Activated CD4-positive, alpha-beta T cell treated with anti-CD3 and anti-CD28 coated beads, Interleukin-2, amount 10 ng/mL, durations not matched to agents 24 days and 14 days (primary cell): ENCODE data around the gene TMEM204. TPM values are rescaled to one million over a fixed set of nuclear protein-coding genes. Genes with fewer than 3 reads are reported as not detected.
A peak's percentile ranks its signal among the peaks of the same experiment; 100 is the strongest.

ENCODE experiments used
- DNase-seq: peaks from one replicate; pipeline ENCODE4 v3.0.0; 2022
- H3K27ac Mint-ChIP-seq: one replicate; pipeline ENCODE4 v1.8.0; 2022; ENCODE audit warnings: mild to moderate bottlenecking, mixed read lengths
- H3K27me3 Mint-ChIP-seq: one replicate; pipeline ENCODE4 v1.8.0; 2022; ENCODE audit warnings: mixed read lengths
- H3K36me3 Mint-ChIP-seq: one replicate; pipeline ENCODE4 v1.8.0; 2022; ENCODE audit warnings: low read depth, mild to moderate bottlenecking, mixed read lengths
- H3K4me1 Mint-ChIP-seq: one replicate; pipeline ENCODE4 v1.8.0; 2021; ENCODE audit warnings: mixed read lengths
- H3K4me3 Mint-ChIP-seq: one replicate; pipeline ENCODE4 v1.8.0; 2022; ENCODE audit warnings: mild to moderate bottlenecking, moderate library complexity, mixed read lengths
- H3K9me3 Mint-ChIP-seq: one replicate; pipeline ENCODE4 v1.8.0; 2021; ENCODE audit warnings: mixed read lengths
- intact Hi-C: fragments of 100-400 bp; cut with micrococcal nuclease; formaldehyde crosslinking; loops from one replicate; pipeline ENCODE4 v1.15.1; 2023
- total RNA-seq: library from RNA; stranded (reverse); gene quantifications from 2 replicates; pipeline ENCODE4 v1.2.3, GENCODE V29; 2022

The TMEM204 gene
- total RNA-seq, 1 donor from 2014 or later: 20.8 TPM

- intact Hi-C loops: no loop called here
- no peak overlapping the region for H3K4me3 Mint-ChIP-seq
- H3K27ac Mint-ChIP-seq: no peak overlapping the region
- no peaks in the 10 kb centered on the region for H3K27me3 Mint-ChIP-seq
- DNase-seq: no peak
- no peaks in the 10 kb centered on the region for H3K9me3 Mint-ChIP-seq
- no peaks in the 10 kb centered on the region for H3K4me1 Mint-ChIP-seq
- peaks cover 15% of the 10 kb centered on the region for H3K36me3 Mint-ChIP-seq
These were observed 28.2 kb upstream of the TMEM204 start for GRCh38 chr16:1505073-1505844.

- Mint-ChIP-seq H3K4me1 (no peaks in the 10 kb centered on the region), H3K36me3 (peaks cover 18% of the 10 kb centered on the region), H3K27ac (no peak overlapping the region), H3K27me3 (no peaks in the 10 kb centered on the region), H3K9me3 (no peaks in the 10 kb centered on the region), H3K4me3 (no peak overlapping the region)
- intact Hi-C loops: no loop called here
- DNase-seq: no peak
These were observed 27.6 kb upstream of the TMEM204 start for GRCh38 chr16:1505912-1506311.

DNA sequence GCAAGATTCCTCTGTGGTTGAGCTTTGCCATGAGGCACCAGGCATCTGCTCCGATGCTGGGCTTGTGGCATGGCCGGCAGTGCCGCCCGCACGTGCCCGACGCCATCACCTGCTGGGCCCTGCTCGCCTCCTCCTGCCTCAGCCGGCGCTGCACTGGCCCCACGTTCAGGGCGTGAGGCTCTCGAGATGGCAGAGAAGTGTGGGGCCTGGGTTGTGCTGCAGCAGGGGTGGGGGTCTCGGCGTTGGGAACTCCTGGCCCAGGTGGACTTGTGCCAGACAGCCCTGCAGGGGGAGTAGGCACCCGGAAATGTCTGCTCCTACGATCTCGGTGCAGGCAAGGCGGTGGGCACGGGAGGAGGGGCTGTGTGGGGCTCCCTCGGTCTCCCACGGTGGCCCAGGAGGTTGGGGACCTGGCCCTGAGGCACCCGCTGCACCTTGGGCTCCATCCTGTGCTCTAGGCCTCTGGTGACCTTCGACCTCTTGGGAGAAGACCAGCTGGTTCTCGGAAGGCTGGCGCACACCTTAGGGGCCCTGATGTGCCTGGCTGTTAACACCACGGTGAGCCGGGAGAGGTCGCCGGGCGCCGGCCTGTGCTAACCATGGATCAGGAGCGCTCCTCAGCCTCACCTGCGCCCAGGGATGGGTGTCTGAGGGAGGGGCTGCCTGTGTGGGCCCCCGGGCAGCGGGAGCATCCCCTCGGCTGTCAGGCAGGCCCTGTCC is 26.8 kb upstream of the TMEM204 start:
- DNase-seq: no peak
- H3K27ac Mint-ChIP-seq: no peak overlapping the region
- no peak overlapping the region for H3K4me3 Mint-ChIP-seq
- no peaks in the 10 kb centered on the region for H3K4me1 Mint-ChIP-seq
- intact Hi-C loops: no loop called here
- no peaks in the 10 kb centered on the region for H3K9me3 Mint-ChIP-seq
- H3K27me3 Mint-ChIP-seq: no peaks in the 10 kb centered on the region
- peaks cover 22% of the 10 kb centered on the region for H3K36me3 Mint-ChIP-seq

DNA sequence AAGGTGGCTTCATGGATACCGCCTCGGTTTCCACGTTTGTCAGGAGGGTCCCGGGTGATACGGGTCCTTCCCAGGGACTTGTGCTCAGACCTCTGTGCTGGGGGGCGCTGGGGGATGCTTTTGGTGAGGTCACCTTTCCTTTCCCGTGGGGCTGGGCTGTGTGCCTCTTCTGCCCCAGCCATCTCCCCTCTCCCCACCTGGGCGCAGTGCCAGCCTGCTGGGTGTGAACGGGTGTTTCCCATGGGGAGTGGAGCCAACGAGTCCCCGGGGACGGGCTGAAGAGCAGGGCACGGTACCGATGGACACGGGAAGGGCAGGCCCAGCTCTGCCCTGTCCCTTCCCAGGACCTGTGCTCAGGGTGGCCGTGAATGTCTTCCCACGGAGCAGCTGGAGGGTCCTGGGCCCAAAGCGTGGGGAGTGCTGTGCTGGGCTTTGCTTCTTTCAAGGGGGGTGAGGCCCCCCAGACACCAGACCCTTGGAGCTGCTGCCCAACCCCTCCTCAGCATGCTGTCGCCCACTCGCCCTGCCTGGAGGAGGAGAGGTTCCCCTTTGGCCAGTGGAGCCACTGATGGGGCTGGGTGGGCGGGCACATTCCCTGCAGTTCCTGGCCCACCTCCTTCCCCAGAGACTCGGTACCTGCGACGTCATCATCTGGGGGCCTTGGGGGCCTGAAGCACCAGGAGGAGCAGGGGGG is 24.8 kb upstream of the TMEM204 start:
- intact Hi-C loops: no loop called here
- Mint-ChIP-seq H3K36me3 (peaks cover 22% of the 10 kb centered on the region), H3K27me3 (no peaks in the 10 kb centered on the region), H3K4me1 (no peaks in the 10 kb centered on the region), H3K9me3 (no peaks in the 10 kb centered on the region), H3K4me3 (no peak overlapping the region), H3K27ac (no peak overlapping the region)
- no peak for DNase-seq

DNA sequence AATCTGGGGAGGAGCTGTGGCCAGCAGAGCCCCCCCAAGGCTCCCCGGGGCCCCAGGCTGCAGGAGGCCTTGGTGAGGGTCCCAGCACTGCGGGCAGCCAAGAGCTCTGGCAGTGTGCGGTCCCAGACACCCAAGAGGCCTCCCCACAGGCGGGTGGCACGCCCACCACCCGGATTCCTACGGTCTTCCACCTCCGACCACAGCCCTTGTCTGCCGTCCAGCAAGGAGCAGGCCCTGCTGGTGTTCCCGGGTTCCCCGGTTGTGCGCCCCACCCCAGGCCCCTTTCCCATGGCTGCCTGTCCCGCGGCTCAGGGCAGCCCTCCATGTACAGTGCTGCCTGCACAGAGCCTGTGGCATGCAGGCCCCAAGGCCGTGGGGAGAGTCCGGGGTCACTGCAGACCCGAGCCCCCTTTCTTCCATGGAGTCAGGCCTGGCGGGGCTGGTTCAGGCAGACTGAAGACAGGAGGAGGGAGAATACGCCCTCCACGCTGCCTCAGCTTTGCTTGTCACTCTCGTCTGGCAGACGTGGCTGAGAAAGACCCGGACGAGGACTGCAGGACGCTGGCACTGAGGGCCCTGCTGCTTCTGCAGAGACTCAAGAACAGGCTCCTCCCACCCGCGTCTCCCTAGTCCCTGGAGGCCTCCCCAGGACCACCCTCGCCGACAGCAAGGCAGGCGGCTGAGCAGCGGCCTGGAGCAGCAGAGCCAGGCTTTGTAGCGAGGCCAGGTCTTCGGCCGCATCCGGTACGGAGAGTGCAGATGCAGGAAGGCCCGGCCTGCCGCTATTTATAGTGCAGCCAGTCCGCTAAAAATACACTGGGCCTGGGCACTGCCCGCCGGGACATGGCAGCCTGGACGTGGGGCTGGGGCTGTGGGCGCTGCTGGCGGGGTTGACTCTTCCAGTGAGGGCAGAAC is 23.9 kb upstream of the TMEM204 start:
- Mint-ChIP-seq H3K4me3 (no peak overlapping the region), H3K9me3 (no peaks in the 10 kb centered on the region), H3K4me1 (no peaks in the 10 kb centered on the region), H3K27me3 (no peaks in the 10 kb centered on the region), H3K27ac (no peak overlapping the region), H3K36me3 (peaks cover 22% of the 10 kb centered on the region)
- no peak for DNase-seq
- intact Hi-C loops: no loop called here

DNA sequence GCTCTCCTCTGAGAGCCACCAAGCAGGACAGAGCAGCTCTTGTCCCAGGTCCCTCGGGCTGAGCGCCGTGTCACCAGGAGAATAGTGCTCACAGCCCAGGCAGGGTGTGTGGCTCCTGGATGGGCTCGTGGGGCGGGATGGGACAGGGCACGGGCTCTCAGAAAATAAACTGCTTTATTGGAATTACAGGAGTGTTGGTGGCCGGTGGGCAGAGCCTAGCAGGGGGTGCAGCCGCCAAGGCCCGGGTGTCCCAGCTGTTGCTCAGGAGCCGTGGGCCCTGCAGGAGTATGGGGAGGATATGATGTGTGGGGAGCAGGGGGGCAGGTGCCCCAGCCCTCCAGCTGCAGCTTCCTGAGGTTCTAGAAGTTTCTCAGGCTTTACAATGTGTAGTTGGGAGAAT is 23.2 kb upstream of the TMEM204 start:
- Mint-ChIP-seq H3K4me3 (no peak overlapping the region), H3K36me3 (peaks cover 22% of the 10 kb centered on the region), H3K4me1 (no peaks in the 10 kb centered on the region), H3K27ac (no peak overlapping the region), H3K27me3 (no peaks in the 10 kb centered on the region), H3K9me3 (no peaks in the 10 kb centered on the region)
- DNase-seq: no peak
- intact Hi-C loops: no loop called here

- Mint-ChIP-seq H3K27me3 (no peaks in the 10 kb centered on the region), H3K4me1 (no peaks in the 10 kb centered on the region), H3K9me3 (no peaks in the 10 kb centered on the region), H3K27ac (no peak overlapping the region), H3K4me3 (no peak overlapping the region), H3K36me3 (peaks cover 22% of the 10 kb centered on the region)
- DNase-seq: no peak
- intact Hi-C loops: no loop called here
These were observed 22.5 kb upstream of the TMEM204 start for GRCh38 chr16:1510941-1511351.

- H3K4me3 Mint-ChIP-seq: no peak overlapping the region
- H3K9me3 Mint-ChIP-seq: no peaks in the 10 kb centered on the region
- H3K4me1 Mint-ChIP-seq: no peaks in the 10 kb centered on the region
- peak overlapping the region; percentile 37 for H3K27ac Mint-ChIP-seq
- no peak for DNase-seq
- intact Hi-C loops: no loop called here
- peaks cover 22% of the 10 kb centered on the region for H3K36me3 Mint-ChIP-seq
- no peaks in the 10 kb centered on the region for H3K27me3 Mint-ChIP-seq
These were observed 21.6 kb upstream of the TMEM204 start for GRCh38 chr16:1511662-1512569.

- no peak for DNase-seq
- Mint-ChIP-seq H3K4me1 (no peaks in the 10 kb centered on the region), H3K9me3 (no peaks in the 10 kb centered on the region), H3K36me3 (peaks cover 18% of the 10 kb centered on the region), H3K27me3 (no peaks in the 10 kb centered on the region), H3K4me3 (no peak overlapping the region), H3K27ac (no peak overlapping the region)
- intact Hi-C loops: no loop called here
These were observed 20.7 kb upstream of the TMEM204 start for GRCh38 chr16:1512774-1513173.

- H3K4me1 Mint-ChIP-seq: no peaks in the 10 kb centered on the region
- no peak for DNase-seq
- no peak overlapping the region for H3K4me3 Mint-ChIP-seq
- H3K27me3 Mint-ChIP-seq: no peaks in the 10 kb centered on the region
- peaks cover 17% of the 10 kb centered on the region for H3K36me3 Mint-ChIP-seq
- no peaks in the 10 kb centered on the region for H3K9me3 Mint-ChIP-seq
- no peak overlapping the region for H3K27ac Mint-ChIP-seq
- intact Hi-C loops: no loop called here
These were observed 19.0 kb upstream of the TMEM204 start for GRCh38 chr16:1514507-1514906.

- Mint-ChIP-seq H3K36me3 (no peaks in the 10 kb centered on the region), H3K27me3 (no peaks in the 10 kb centered on the region), H3K27ac (no peak overlapping the region), H3K9me3 (no peaks in the 10 kb centered on the region), H3K4me1 (no peaks in the 10 kb centered on the region), H3K4me3 (no peak overlapping the region)
- no peak for DNase-seq
- intact Hi-C loops: no loop called here
These were observed 14.8 kb upstream of the TMEM204 start for GRCh38 chr16:1518626-1519135.

- H3K9me3 Mint-ChIP-seq: no peaks in the 10 kb centered on the region
- no peak overlapping the region for H3K4me3 Mint-ChIP-seq
- no peak overlapping the region for H3K27ac Mint-ChIP-seq
- intact Hi-C loops: no loop called here
- no peaks in the 10 kb centered on the region for H3K4me1 Mint-ChIP-seq
- DNase-seq: no peak
- H3K27me3 Mint-ChIP-seq: no peaks in the 10 kb centered on the region
- no peaks in the 10 kb centered on the region for H3K36me3 Mint-ChIP-seq
These were observed 13.6 kb upstream of the TMEM204 start for GRCh38 chr16:1519831-1520230.
